8988T (cell line): ENCODE data around the gene NPBWR2.

Experiments
- DNase-seq: peaks from one replicate; pipeline ENCODE4 v3.0.0; 2011

The NPBWR2 gene

GRCh38 chr20:64070244-64070993 is 36.9 kb downstream of the NPBWR2 start:
- no peak for DNase-seq

GRCh38 chr20:64069614-64070243 is 37.6 kb downstream of the NPBWR2 start:
- peak; percentile 99 for DNase-seq

DNA sequence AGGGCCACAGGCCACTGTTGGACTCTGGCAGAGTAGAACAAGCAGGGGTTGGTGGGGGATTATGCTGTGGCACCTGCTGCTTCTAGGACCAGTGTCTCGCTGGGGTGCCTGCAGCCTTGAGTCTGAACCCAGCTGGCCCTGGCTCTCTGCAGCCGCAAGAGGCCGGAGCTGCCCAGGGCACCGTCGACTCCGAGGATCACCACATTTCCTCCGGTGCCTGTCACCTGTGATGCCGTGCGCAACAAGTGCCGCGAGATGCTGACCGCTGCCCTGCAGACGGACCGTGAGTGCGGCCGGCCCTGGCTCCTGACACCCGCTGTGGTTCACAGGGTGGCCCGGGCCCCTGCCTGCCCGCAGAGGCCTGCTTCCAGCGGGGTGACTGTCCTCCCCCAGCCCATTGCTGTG is 38.2 kb downstream of the NPBWR2 start:
- no peak for DNase-seq

GRCh38 chr20:64068386-64069208 is 38.8 kb downstream of the NPBWR2 start:
- no peak for DNase-seq

DNA sequence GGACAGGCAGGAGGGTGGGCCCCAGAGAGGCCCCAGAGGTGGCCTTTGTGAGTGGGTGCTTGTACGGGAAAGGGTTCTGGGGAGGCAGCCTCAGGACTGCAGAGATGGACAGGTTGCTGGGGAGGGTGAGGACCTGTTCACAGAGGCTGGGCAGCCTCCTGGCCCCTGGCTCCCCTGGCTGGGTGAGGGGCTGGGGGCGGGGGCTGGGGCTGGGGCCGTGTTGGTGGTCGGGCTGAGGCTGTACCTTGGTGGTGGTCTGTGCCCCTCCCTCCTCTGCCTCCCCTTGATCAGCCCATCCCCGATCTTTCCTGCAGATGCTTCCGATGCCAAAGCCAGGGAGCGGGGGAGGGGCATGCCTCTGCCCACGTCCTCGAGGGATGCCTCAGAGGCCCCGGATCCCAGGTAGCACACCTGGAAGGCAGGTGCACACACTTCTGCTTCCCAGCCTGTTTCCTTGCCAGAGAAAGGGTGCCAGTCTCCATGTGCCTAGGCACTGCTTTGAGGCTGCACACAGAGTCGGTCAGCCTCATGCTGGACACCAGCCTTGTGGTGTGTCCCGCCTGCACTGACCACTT is 39.5 kb downstream of the NPBWR2 start:
- no peak for DNase-seq

GRCh38 chr20:64067005-64067632 is 40.2 kb downstream of the NPBWR2 start:
- no peak for DNase-seq

DNA sequence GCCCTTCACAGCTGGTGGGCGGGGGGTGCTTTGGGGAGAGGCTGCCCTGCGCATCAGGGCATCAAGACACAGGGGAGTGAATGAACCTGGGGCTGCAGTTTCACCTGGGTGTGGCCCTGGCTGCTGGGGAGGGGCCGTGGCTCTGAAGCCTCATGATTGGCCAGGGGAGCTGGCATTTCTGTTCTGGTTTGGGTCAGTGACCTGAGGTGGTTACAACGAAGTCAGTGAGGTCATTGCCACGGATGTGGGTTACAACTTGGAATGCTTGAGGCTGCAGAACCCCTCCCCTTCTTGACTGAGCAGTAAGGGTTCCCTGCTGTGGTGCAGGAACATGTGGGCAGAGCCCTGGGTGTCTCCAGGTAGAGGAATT is 41.4 kb downstream of the NPBWR2 start:
- no peak for DNase-seq

GRCh38 chr20:64065062-64065973 is 42.0 kb downstream of the NPBWR2 start:
- no peak for DNase-seq

GRCh38 chr20:64064145-64064698 is 43.1 kb downstream of the NPBWR2 start:
- DNase-seq = no peak

GRCh38 chr20:64063389-64064144 is 43.8 kb downstream of the NPBWR2 start:
- no peak for DNase-seq

- DNase-seq = peak; percentile 100
Observed at GRCh38 chr20:64062596-64063388, 44.6 kb downstream of the NPBWR2 start, which contains the start of gene TCEA2. TSS of gene TCEA2 (plus strand) at chr20:64063198. CDS start at chr20:64063313, 115 bp downstream.

DNA sequence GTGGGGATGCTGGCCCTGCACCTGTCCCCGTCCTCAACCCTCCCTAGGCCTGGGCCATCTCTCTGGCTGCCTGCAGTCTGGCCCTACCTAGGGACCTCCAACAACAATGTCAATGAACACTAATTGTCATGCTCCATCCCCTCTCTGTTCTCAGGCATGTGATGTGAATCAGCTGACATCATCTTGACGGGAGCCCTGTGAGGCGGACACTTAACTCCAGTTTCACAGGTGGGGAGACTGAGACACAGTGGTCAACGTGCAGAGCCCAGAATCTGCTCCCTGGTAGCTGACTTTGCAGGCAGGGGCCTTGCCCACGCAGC is 45.1 kb downstream of the NPBWR2 start:
- DNase-seq = no peak

DNA sequence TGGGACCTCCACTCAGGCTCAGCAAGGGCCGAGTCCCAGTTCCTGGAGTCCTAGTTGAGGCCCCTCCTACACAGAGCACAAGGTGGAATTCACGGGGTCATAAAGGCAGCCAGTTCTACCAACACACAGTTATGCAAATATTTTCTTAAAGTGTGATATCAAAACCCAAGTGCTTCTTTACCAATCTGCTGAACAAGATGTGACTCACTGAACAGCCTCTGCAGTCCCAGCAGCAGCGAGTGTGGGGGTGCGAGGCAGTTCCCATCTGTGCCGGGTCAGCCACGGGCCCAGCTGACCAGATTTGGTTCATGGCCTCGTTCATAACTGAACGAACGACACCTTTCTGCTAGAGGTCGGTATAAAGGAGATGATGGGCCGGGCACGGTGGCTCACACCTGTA is 48.8 kb downstream of the NPBWR2 start:
- no peak for DNase-seq

- DNase-seq = peak; percentile 100
Observed at GRCh38 chr20:64057628-64058498, 49.5 kb downstream of the NPBWR2 start.

- DNase-seq = no peak
Observed at GRCh38 chr20:64056889-64057627, 50.3 kb downstream of the NPBWR2 start.

DNA sequence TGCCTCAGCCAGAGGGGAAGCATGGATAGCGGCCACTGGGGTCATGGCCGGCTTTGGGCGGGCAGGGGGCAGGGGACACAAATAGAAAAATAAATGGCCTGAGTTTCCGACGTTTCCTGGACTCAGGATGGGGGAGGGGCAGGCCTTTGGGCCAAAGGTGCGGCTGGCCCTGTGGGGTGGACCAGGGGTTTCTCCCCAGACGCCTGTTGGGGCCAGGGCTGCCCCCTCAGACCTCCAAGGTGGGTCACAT is 50.8 kb downstream of the NPBWR2 start:
- DNase-seq = no peak

DNA sequence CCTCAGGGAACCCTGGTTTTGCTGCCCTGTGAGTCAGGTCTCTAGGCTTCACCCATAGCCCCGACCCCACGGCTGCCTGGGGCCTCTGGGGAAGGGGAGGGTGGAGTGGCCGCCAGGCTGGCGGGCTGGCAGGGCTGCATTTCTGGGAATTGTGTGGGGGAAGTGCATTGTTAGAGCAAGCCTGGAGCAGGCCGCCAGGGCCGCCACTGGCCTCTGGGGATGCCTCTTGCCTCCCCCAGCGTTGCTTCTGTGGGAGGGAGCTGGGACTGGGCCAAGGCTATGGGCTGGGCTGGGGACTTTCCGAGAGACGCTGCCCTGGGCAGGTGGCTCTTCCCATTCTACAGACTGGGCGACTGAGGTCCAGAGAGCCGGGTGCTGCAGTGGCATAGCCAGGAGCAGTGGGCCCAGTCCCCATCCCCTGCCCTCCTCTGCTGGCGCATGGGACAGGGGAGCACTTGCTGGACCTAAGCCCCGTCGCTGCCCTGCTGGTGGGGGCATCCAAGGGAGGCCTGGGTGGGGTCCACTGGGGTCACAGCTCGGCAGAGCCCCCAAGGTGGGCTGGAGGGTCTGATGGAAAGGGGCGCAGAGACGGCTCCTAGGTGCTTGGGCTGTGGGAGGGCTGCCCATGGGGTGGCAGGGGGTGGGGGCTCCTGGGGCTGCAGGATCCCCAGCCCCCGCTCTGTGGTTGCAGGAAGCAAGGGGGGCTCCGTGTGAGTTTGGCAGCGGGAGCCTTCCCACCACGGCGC is 51.3 kb downstream of the NPBWR2 start:
- no peak for DNase-seq

DNA sequence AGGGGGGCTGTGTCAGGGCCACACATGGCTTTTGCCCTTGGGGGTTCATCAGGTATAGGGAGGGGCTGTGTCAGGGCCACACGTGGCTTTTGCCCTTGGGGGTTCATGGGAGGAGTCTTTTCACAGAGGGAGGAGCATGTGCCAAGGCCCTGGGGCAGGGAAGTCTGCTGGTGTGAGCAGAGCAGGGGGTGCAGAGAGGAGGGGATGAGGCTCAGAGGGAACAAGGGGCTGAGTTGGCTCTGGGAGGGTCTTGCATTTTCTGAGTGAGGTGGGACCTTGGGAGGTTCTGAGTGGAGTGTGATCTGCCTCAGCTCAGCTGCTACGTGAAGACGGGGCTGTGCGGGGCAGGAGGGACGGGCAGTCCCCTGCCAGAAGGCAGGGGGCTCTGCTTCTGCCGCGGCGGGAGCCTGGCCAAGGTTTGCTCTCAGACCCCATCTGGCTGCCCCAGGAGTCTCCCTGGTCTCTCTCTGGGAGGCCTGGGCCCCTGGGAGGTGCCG is 51.9 kb downstream of the NPBWR2 start:
- DNase-seq = no peak
